Adipose tissue (tissue), 3 donors: Measurements from ENCODE around the gene TMEM59. TPM values are rescaled to one million over a fixed set of nuclear protein-coding genes. Genes with fewer than 3 reads are reported as not detected.
A peak's percentile ranks its signal among the peaks of the same experiment; 100 is the strongest.
"Not testable (repeated sequence)": the region's sequence is repeated elsewhere in the genome, so short reads cannot be mapped to it uniquely, and the experiment has no call there.

Experiments
- H3K27ac ChIP-seq: one replicate; pipeline ENCODE4 v1.5.1; 2013; ENCODE audit warnings: low read depth, low read length
- WGBS, 3 donors: extraction: QIAGEN DNeasy Blood & Tissue Kit; methylation state at CpG; one replicate each; pipeline ENCODE4 v1.1.7; 2013; 5-methylcytosine and 5-hydroxymethylcytosine counted together
- polyA plus RNA-seq, 3 donors: library from polyadenylated mRNA; stranded (reverse); fragments of 200-250 nt; gene quantifications; one replicate each; pipeline ENCODE4 v1.2.3, GENCODE V29; 2013
- donor health status: healthy with polysubstance abuse.
- donor health status: Bipolar disorder and iron deficiency.
- donor health status: healthy.

Gene TMEM59
- polyA plus RNA-seq, 3 donors = 154 to 267 (median 178) TPM

DNA sequence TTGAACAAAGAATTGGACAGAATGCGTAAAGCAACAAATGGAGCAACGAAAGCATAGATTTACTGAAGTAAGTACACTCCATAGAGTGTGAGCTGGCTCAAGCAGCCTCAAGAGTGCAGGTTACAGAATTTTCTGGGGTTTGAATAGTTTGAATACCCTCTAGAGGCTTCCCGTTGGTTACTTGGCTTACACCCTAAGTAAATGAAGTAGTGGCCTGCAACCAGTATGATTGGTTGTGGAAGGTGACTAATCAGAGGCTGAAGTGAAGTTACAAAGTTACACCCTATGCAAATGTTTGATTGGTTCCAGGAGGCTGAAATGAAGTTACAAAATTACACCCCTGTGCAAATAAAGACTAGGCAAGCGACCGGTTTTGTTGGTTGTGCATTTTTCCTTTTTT lies 11.3 kb upstream of the TMEM59 start:
- H3K27ac ChIP-seq = no peak overlapping the region
- 86 to 98% (median 96%) methylated on average over 5 of the region's 5 CpGs for WGBS, 3 donors

DNA sequence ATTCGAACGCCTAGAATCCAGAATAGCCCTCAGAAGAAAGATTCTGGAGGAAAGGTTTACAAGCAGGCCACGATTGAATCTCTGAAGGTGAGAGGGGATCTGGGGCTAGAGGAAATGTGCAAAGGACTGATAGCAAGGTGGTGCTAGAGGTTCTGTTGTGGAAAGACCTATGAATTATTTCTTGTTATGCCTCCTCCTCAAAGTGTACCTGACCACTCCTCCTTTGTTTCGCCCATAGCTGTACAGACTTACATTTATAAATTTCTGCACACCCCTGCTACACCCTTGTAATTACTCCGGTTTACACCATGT lies 1.4 kb upstream of the TMEM59 start:
- WGBS, 3 donors = 26 to 48% (median 34%) methylated on average over 5 of the region's 5 CpGs
- H3K27ac ChIP-seq = no peak overlapping the region

DNA sequence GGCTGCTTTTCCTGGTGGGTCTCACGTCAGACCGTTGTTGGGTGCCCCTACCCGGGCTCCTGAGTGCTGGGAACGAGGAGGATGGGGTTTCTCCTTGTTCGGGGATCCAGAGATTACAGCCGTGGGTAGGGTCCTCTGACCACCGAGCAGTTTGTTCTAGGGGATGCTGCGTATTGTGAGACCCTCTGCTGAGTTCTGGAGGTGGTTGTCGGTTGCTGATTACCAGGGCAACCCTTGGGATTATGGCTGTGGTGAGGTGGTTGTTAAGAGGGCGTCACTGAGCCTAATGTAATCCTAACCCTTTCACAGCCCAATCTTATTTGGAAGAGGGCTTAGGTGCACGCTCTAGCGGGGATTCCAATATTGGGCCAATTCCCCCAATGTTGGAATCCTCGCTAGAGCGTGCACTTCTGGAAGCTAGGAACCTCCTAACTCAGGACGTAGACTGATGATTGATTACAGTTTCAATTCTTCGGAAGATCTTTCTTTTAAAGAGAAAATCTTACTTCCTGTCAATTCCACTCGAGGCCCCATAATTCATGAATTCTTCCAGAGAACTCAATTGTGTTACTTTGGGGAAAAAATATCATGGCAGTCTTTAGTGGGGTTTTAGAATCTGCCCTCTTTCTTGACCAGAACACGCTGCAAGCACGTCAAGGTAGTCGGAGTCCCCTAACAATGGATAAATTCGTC lies 887 bp upstream of the TMEM59 start:
- 3 to 10% (median 5%) methylated on average over 21 of the region's 21 CpGs for WGBS, 3 donors
- peak overlapping the region; percentile 68 for H3K27ac ChIP-seq

DNA sequence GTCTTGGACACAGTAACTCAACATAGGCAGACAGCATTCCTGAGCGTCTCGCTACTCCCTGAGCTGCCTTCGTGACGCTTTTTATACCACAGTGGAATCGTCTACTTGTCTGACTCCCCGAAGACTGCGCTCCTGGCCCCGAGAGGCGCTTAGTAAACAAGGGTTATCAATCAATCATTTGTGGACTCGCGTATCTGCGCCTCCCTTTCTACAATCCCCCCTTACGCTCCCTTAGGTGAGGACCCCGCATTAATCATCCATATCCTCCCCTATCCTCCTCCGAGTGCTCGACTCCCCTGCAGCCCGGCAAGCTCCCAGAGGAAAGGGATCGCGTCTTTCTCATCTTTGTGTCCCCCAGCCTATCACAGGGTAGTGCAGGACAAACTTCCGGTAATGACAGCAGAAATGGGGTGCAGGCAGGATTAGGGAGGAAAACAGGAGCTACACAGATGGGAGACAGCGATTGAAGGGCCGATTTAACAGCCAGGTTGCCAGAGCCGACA lies 522 bp downstream of the TMEM59 start:
- H3K27ac ChIP-seq = peak overlapping the region; percentile 90
- 0% methylated on average over 23 of the region's 23 CpGs for WGBS, 3 donors

DNA sequence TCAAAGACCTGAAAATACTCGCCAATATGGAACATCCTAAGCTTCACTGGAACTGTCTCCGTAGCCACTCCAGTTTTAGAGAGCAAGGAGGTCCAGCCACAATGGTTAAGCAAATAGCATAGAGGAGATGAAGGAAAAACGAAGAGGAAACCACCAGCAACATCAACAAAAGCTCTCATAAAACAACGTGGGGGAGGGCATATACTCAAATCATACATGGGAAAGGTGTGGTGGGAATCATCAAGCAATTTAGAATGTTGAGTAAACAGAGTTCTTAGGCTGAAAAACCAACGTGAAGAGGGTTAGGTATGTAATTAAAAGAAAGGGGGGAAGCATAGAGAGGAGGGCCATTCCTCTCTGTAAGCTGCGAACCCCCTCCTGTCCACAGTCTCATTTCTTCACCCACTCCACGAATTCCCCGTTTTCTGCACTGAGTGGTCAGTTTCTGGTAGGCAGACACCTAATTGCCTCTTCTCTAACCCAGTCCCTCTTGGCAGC lies 1.0 kb downstream of the TMEM59 start:
- WGBS, 3 donors = 2 to 3% (median 3%) methylated on average over 8 of the region's 8 CpGs
- no peak overlapping the region for H3K27ac ChIP-seq

DNA sequence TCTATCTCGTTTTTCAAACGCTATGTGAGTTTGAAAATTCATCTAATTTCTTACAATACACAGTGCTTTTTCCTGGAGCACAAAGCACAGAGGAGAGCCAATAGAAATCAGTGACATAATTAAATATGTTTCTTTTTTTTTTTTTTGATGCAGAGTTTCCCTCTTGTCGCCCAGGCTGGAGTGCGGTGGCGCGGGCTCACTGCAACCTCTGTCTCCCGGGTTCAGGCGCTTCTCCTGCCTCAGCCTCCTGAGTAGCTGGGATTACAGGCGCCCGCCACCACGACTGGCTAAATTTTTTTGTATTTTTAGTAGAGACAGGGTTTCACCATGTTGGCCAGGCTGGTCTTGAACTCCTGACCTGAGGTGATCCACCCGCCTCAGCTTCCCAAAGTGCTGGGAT lies 2.6 kb downstream of the TMEM59 start:
- 96 to 98% (median 96%) methylated on average over 12 of the region's 12 CpGs for WGBS, 3 donors
- not testable (repeated sequence) for H3K27ac ChIP-seq

DNA sequence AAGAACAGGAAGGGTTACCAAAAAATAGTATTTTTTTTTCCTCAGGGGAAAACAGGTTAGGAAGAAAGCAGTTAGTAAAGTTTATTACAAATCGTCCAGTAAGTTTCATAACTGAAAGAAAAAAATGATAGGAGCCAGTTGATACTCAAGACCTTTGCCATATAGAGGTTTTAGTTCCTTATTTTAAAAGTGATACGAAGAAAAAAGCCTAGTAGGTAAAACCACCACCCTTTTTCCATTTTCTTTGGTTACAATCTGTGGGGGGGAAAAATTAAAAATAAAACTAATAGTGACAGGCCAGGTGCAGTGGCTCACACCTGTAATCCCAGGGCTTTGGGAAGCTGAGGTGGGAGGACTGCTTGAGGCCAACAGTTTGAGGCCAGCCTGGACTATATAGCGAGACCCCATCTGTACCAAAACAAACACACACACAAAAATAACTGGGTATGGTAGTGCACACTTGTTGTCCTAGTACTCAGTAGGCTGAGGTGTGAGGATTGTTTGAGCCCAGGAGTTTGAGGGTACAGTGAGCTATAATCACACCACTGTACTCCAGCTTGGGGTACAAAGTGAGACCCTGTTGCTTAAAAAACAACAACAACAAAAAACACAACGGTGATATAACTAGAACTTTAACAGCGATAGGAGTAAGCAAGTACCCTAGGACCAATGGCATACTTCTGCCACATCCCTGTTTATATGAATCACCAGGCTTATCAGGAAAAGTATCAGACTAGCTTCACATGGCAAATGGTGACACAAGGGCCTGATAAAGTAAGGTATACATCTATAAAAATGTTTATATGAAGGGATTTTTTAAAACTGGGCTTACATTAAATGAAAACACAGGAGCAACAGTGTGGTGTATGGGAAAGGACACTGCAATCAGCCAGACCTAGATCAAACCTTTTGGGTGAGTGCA lies 5.4 kb downstream of the TMEM59 start:
- 67 to 70% (median 70%) methylated on average over 5 of the region's 5 CpGs for WGBS, 3 donors
- no peak overlapping the region for H3K27ac ChIP-seq

DNA sequence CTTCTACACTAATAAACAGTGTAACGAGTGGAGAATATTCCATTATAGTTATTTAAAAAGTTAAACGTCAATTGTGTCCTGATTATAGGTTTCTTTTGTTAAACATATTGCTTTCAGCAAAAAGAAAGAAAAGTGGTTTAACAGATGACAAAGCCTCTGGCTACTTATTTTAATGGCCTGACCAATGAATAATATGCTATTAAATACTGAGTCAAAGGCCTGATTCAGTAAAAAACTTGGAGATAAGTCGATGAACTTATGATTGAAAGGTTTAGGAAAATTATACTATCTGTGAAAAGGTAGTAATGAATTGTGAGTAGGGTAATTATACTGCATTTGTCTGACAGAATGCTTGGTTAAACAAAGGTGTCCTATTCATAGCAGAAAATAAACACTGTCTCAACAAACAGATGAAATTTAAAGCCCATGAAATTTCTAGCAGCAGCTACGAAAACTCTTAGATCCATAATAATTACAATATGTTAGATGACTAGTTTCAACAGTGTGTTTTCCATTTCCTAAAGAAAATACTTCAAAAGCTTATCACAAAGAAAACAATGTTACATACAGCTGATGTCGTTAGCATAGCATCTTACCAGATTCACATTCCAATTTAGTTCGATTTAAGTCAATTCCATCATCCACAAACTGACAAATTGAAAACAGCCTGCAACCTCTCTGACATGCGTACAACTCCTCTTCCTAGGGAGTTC lies 6.2 kb downstream of the TMEM59 start:
- no peak overlapping the region for H3K27ac ChIP-seq

DNA sequence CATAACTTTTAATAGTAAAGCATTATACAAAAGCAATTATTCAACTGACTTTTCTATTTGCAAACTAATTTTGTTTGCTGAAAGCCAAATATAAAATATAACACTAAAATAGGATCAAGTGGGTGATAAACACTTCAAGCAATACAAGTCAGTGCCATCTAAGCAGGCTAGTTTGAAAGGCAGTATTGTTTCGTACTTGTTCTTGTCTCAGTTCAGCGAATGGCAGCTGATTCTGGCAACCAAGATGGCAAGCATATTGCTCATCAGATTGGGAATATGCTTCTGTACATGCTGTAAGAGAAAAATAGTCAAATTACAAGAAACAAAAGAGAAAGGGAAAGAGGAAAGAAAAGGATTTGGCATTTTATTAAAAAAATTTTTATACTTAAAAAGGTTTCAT lies 7.5 kb downstream of the TMEM59 start:
- no peak overlapping the region for H3K27ac ChIP-seq
- 88 to 91% (median 91%) methylated on average over 2 of the region's 2 CpGs for WGBS, 3 donors

More for the DNA sequence above, 6.2 kb downstream of the TMEM59 start:
- WGBS, 3 donors = 63 to 82% (median 81%) methylated on average over 7 of the region's 7 CpGs

DNA sequence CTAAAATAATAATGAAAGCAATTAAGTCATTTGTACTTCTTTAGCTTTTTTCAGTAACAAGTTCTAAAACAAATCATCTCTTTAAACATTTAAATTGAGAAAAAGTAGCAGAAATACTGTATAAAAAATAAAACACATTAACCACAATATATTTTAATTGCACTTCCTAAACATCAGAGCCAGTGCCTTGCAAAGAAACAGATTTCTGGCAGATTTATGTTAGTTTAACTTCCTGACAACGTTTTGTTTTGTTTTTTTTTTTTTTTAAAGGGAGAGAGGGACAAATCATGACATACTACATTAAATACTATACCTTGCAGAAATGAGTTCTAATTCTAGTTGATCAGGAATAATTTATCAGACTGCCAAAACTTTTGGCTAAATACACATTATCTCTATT lies 11.2 kb downstream of the TMEM59 start:
- H3K27ac ChIP-seq = no peak overlapping the region
- 0 to 19% (median 8%) methylated on average over 1 of the region's 1 CpG for WGBS, 3 donors

DNA sequence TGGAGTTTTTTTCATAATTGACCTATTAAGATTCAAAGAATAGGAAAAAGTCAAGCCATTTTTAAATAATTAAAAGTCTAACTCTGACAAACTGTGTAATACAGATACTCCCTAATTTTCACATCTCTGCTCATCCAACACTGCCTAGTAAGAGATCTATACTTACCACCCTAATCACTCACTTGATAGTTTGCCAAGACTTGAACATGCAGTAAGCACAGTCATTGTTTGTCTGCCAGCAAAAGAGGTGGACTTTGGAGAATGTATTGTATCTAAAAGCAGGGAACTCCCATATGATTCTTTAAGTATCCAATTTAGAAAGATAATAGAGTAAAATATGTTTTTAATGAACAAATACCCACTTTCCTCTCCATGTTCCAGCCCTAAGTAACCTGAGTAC lies 15.5 kb downstream of the TMEM59 start:
- no peak overlapping the region for H3K27ac ChIP-seq

DNA sequence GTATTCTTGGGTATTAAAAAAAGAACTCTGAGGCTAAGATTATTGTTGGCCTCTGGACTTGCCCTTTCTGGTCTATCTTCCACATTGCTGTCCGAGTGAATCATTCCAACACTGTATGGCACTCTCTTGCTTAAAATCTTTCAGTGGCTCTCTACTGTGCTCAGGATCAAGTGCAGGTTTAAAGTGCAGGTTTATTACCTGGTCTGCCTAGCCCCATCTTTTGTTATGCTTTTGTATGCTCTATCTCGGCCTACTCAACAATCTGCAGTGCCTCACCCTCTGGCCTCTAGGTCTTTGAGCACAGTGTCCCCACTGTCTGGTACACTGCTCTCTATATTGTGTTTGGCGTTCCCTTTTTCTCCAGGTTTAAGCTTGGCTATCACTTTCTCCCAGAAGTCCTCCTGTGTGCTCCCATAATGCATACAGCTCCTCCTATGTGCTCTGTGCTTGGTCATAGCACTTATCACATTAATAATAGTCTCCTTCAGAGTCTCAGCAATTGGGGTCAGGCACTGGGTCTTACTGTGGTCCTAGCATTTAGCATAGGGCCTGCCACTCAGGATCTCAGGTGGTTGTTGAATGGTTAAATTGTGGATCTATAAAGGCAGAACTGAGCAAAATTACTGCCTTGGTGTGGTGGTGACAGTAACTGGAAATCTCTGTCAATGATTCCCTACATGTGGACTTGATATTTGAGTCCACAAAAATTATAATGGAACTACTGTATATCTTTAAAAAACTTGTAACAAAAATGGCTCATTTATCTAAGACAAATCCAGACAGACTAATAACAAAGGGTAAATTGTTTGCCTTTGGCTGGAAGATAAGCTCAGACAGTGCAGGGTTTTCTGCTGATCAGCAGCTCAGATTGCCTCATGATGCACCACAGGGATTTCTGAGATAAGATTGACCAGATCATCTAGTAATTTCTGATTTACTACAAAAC lies 24.4 kb downstream of the TMEM59 start:
- WGBS, 3 donors = 85 to 93% (median 88%) methylated on average over 3 of the region's 3 CpGs
- no peak overlapping the region for H3K27ac ChIP-seq

DNA sequence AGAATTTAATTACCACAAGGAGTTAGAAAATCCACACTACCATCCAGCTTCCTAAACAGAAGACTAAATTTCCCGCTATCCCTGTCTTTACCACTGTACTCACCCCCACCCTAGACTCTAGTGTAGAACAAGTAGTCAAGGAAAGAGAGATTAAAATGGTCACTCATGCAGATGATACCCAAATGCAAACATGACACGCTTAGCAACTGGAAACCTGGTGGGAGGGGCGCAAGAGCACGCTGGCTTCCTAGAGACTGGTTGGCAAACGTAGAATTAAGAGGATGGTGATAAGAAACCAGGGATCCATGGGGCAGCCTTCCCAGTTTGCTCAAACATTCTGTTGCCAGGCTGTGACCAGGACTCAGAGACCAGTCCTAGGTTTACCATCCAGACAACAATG lies 25.2 kb downstream of the TMEM59 start:
- 72 to 94% (median 91%) methylated on average over 5 of the region's 5 CpGs for WGBS, 3 donors
- no peak overlapping the region for H3K27ac ChIP-seq

DNA sequence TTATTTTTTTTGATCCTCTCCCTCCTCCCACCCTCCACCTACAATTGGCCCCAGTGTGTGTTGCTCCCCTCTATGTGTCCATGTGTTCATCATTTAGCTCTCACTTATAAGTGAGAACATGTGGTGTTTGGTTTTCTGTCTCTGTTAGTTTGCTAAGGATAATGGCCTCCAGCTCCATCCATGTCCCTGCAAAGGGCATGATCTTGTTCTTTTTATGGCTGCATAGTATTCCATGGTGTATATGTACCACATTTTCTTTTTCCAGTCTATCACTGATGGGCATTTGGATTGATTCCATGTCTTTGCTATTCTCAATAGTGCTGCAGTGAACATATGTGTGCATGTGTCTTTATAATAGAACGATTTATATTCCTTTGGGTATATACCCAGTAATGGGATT lies 28.2 kb downstream of the TMEM59 start:
- H3K27ac ChIP-seq = not testable (repeated sequence)
- 88 to 97% (median 93%) methylated on average over 1 of the region's 1 CpG for WGBS, 3 donors

DNA sequence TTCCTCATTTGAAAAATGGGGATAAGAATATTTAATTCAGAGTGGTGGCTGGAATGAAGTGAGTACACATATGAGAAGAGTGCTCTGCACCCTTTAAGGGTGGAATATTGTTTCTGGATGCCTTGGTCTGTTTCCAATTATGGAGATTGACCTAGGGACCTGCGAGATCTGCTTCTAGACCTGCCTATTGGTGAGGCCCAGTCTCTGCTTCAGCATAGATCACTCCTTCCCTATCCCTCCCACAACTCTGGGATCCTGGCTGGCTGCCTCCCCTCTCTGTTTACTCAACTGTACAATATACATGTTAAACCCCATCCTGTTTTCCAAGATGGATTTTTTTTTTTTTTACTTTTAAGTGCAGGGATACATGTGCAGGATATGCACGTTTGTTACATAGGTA lies 28.6 kb downstream of the TMEM59 start:
- H3K27ac ChIP-seq = no peak overlapping the region
- 75 to 90% (median 81%) methylated on average over 2 of the region's 2 CpGs for WGBS, 3 donors

DNA sequence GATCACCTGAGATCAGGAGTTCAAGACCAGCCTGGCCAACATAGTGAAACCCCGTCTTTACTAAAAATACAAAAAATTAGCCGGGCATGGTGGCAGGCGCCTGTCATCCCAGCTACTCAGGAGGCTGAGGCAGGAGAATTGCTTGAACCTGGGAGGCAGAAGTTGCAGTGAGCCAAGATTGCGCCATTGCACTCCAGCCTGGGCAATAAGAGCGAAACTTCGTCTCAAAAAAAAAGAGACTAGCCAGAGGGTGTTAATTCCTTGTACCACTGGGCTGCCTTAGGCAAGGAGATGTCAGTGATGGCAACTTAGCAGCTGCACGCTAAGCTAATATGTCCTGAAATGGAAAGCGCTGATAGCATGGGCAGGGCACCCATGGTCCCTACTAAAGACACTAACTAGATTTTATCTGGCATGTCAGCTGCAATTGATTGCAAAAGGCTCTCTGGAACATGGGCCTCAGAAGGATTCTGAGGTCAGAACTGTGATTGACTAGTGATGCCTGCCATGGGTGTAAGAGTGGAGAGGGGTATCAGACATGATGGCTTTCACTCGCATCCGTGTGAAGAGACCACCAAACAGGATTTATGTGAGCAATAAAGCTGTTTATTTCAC lies 33.3 kb downstream of the TMEM59 start:
- H3K27ac ChIP-seq = not testable (repeated sequence)
- 84 to 87% (median 84%) methylated on average over 9 to 10 of the region's 10 CpGs for WGBS, 3 donors

DNA sequence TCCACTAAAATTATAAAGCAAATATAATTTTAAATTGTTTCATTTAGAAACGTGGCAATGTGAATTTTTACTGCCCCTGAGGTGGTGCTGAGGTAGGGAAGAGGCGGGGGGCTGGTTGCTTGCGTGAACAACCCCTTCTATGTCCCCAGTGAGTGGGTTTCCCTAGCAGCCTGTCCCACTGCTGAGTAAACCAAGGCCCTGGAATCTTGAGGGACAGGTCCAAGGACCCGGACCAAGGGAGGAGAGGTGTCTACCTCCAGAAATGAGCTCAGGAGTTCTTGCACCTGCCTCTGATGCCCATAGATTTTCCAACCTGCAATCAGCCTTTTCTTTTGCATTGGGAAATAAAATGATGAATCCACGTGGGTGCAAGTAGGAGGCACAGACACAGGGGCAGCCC lies 34.4 kb downstream of the TMEM59 start:
- H3K27ac ChIP-seq = no peak overlapping the region
- WGBS, 3 donors = 72 to 77% (median 77%) methylated on average over 5 of the region's 5 CpGs

DNA sequence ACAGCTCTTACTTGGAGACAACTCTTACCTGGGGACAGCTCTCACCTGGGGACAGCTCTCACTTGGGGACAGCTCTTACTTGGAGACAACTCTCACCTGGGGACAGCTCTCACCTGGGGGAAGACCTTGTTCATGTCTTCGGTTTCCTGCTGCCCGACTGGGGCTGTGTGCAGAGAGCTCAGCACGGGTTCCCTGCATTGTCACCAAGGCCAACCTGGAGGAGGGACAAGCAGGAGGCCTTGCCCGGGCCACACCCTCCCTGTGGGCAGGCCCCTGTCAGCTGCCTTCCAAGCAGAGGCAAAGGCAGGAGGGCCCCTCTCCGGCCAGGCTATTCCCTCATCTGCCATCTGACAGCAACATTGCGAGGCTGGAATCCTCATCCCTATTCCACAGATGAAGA lies 35.0 kb downstream of the TMEM59 start, which contains the start of gene LDLRAD1:
Gene LDLRAD1, minus strand, starts transcription at position 208 of the 400 bp plus-strand sequence. Its CDS starts 74 bp downstream, at position 134.
- WGBS, 3 donors = 27 to 56% (median 48%) methylated on average over 6 of the region's 6 CpGs
- H3K27ac ChIP-seq = no peak within 1 kb of the TSS
